Right lung (tissue), 5 donors: ENCODE results near the gene PEX5L. TPM values are rescaled to one million over a fixed set of nuclear protein-coding genes. Genes with fewer than 3 reads are reported as not detected.
A peak's percentile ranks its signal among the peaks of the same experiment; 100 is the strongest.

ENCODE experiments used
- DNase-seq, 2 donors: peaks; one replicate each; pipeline ENCODE4 v3.0.0-alpha.2; 2013
- polyA plus RNA-seq, 5 donors: library from polyadenylated mRNA; unstranded; fragments of 120-200 nt; gene quantifications; one replicate each; pipeline versions ENCODE4 v1.2.1 to v1.2.3, GENCODE V29; 2013; ENCODE audit warnings: inconsistent platforms in 1 of 5, low replicate concordance in 1 of 5; ENCODE audit not compliant: insufficient read length in 5 of 5, insufficient read depth in 1 of 5

Gene PEX5L
- polyA plus RNA-seq, 5 donors = 0.27 to 0.54 (median 0.43) TPM

DNA sequence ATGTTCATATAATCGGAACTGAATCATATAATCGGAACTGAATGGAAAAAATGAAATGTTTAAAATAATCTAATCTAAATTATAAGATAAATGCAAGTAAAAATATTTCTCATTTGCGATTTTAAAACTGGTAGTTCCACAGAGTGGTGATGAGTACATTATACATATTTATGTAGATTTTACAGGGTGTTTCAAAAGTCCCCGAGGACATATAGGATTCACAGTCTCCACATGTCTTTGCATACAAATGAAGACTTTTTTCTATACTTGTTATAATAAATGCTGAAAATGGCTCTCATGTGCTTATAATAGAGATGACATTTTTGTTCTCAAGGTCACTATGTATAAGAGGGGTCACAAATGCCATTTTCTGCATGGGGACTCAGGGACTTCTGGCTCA is 139.5 kb downstream of the PEX5L start:
- no peak for DNase-seq

DNA sequence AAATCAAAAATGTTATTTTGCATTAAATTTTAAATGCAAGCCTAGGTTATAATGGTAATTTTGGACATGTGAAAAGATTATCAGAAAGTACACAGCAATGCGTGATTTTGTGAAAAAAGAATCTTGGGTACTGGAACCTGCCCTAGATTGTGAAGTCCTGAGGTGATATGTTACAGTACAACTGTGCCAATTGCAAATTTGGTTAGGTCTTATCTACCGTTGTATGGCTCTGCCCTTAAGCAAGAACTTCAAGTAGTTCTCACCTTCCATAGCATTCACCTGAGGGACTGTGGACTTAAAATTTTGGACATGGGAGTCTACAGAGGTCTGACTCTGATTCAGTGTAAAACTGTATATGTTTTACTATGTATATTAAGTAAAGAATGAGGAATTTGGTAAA is 140.2 kb downstream of the PEX5L start:
- DNase-seq = no peak

DNA sequence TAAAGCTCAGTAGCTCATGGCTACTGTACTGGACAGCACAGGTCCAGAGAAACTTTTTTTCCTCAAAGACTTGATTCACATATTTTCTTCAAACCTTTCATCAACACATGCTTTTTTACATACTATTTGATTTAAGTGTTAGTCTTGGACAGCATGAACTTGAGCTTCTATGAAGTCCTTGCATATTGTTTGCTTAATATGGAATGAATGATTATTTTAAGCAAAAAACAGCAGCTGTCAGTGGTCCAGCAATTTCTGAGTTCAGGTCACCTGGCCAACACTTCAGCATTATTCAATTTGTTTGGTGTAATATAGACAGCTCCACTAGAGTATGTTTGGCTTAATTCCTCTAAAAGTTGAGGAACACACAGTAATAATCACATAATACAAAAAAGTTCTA is 141.4 kb downstream of the PEX5L start:
- DNase-seq = no peak

DNA sequence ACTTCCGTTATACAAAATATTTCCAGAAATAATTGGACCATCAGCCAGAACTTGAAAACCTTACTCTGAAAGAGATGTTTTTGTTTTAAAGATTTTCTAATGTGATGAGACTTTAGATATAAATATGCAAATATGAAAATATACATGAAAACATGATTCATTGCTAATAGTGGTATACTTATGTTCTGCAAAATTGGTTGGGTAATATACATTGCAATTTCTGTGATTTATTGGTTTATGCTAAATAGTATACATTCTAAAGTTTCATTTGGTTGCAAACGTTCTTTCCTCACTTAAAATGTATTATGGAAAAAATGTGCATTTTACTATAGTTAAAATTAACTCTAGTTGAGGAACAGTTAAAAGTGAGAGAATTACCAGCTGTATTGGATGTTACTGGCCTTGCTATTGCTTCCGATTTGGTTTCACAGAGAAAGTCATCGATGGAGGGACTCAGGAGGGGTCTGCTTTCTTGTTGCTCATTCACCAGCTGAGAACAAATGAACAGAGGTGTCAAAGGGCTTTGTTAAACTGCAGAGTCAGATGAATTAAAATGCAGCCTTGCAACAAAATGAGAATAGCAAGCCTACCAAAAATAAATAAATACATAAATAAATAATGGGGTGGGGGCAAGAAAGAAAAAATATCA is 149.3 kb downstream of the PEX5L start:
- no peak for DNase-seq

DNA sequence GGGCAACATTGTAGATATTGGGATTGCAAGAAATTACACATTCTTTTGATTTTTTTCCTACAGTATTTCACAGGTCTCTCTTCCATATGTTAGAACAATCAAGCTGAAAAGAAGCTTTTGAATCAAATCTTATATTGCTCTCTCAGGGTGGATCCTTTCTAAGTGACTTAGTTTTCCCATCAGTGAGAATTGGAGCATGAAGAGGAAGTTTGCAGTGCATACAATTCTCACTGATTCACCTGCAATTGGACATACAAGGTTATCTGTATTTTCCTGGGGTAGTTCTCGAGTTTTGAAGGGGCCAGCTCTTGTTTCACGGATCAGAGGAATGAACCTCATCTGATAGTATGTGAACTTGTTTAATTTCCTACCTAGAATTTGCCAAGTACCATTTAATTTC is 150.8 kb downstream of the PEX5L start:
- no peak for DNase-seq

DNA sequence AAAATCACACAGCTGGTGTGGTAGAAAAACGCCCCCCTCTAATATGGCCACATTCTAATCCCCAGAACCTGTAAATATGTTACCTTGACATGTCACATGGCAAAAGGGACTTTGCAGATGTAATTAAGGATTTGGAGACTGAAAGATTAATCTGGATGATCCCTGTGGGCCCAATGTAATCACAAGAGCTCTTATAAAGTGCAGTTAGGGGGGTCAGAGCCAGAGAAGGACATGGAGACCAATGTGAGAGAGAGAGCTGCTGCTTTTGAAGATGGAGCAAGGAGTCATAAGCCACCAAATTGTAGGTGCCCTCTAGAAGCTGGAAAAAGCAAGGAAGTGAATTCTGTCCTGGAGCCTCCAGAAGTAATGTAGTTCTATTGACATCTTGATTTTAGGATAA is 152.6 kb downstream of the PEX5L start:
- DNase-seq = no peak

DNA sequence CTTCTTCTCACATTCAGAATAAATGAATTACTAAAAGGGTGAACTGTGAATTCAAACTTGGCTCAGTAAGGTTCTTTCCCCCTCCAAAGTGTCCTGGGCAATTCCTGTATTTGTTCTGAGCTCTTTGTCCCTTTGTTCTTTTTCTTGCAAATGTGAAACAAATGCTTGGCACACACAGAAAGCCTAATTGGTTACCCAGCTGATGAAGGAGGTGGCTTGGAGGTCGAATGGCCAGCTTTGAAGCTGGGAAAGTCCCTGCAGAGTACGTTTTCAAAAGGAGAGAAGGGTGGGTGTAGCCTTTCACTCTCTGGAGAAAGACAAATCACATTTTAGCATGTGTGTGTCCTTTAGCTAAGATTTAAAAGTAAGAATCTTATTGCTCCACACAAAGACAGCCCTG is 154.4 kb downstream of the PEX5L start:
- peak in 1 of 2 donors; percentile 6 for DNase-seq

DNA sequence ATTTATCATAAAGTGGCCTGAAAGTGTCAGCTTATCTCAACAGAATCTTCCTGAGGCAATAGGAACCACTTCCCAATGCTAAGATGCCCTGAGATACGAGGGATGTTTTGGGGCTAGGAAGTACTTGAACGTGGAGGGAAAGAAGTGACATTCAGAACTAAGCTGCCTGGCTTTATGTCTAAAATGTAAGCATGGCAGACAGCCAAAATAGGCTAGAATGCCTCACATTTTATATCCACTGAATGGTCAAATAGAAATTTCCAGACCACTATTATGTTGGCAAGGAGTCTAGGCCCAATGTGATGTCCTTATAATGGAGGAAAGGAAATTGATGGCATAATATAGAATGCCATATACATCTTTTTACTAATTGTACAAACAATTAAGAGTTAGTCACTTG is 154.9 kb downstream of the PEX5L start:
- DNase-seq = peak in 1 of 2 donors; percentile 19

DNA sequence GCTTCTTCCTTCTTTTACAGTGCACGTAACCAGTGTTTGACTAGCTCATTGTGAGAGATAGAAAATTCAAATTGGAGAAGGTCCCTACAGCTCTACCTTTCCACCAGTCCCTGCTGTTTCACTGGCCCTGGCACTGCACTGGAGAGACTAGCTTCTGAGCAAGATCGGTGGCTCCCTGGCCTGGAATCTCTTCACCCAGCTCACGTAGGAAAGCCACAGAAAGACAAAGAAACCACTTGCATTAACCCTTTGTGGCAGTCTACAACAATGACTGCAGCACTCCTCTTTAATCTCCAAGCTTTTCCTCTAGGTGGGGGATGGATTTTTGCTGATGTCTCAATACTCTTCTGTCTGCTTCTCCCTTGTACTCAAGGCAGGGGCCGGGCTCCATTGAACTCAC is 155.9 kb downstream of the PEX5L start:
- DNase-seq = no peak

DNA sequence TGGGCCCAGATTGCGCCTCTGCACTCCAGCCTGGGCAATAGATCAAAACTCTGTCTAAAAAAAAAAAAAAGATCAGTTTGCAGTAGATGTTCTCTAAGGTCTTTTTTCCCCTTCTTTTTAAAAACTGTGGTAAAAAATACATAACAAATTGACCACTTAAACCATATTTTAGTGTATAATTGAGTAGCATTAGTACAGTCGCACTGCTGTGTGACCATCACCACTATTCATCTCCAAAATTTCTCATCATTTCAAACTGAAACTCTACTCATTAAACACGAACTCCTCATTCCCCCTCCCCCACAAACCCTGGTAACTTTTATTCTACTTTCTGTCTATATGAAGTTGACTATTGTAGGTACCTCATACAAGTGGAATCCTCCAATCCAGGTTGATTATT is 160.3 kb downstream of the PEX5L start:
- DNase-seq = no peak

DNA sequence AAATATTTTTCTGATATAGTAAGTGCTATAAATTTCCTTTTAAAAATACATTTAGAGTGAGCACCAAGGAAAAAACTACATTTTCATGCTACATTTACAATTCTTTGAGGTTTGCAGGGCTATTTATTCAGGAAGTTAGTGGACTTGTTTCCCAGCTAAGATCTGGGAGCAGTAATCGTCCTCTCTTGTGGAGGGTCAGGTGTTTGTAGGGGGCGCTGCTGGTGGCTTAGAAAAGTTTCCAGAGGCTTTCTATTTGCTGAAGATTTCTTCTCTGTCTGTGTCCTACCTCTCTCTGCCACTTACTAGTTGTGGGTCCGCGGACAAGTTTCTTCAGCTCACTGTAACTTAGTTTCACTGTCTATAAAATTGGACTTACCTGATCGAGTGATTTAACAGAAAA is 163.9 kb downstream of the PEX5L start:
- no peak for DNase-seq

DNA sequence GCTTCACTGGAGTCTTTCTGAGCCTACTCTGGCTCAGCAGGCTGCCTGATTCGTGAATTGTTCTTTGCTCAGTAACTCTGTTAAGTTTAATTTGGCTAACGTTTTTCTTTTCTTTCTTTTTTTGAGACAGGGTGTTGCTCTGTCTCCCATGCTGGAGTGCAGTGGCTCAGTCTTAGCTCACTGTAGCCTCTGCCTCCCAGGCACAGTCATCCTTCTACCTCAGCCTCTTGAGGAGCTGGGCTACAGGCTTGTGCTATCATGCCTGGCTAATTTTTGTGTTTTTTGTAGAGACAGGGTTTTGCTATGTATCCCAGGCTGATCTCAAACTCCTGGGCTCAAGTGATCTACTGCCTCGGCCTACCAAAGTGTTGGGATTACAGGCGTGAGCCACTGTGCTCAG is 165.0 kb downstream of the PEX5L start:
- no peak for DNase-seq

DNA sequence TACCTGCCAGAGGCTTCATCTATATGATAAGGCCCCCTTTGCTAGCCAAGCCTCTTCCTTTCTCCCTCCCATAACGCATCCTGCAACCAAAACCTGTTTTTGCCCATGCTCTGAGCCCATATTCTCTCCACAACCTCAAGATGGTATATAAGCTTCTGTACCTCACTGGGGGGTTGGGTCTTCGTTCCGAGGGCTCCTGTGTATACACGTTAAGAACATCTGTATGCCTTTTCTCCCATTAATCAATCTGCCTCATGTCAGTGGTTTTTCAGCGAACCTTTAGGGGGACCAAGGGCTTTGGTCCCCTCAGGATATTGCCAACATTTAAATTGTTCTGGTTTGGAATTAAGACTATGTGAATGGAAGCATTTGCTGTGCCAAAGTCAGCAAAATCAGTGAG is 168.0 kb downstream of the PEX5L start:
- DNase-seq = no peak

DNA sequence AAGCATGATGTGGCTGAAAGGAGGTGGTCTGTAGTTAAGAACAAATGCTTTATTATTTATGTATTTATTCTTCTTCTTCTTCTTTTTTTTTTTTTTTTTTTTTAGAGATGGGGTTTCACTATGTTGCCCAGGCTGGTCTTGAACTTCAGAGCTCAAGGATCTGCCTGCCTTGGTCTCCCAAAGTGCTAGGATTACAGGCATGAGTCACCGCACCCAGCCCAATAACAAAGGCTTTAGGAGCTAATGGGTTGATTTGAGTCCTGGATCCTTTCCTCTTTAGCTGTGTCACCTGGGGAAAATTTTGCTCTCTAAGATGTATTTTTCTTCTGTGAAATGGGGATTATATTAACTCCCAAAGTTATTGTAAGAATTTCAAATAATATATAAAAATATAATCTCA is 168.8 kb downstream of the PEX5L start:
- no peak for DNase-seq

DNA sequence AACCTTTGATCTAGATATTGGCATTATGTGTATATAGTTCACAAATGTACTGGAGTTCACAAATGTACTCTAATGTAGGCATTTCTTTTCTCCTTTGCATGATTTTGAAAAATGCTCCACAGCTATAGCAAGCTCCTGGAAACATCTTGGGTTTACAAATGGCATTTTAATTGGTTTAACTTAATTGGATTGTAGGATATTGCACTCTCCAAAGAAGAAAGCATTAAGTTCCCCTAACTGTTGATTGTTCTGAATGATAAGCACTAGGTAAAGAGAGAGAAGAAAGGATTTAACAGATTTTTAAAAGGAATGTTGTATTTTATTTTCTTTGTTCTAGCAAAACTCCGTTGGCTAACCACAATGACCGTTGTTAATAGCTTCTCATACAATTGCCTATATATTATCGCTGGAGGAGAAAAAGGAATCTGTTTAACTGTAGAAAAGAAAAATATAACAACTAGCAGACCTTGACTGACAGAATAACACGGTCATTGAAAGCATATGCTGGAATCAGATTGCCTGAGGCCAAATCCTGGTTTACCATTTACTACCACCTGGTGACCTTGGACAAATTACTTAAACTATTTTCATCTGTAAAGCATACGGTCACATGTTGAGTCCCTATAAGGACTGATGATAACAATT is 170.8 kb downstream of the PEX5L start:
- no peak for DNase-seq

DNA sequence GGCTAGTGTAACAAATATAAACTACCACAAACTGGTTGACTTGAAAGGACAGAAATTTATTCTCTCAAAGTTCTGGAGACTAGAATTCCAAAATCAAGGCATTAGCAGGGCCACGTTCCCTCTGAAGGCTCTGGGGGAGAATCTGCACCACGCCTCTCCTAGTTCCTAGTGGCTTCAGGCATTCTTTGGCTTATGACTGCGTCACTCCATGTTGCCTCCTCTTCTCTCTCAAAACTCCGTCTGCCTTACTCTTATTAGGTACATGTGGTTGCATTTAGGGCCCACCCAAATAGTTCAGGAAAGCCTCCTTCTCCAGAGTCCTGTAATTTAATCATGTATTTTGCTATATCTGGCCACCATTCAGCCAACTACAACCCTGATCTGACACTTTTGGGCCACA is 174.8 kb downstream of the PEX5L start:
- DNase-seq = no peak

DNA sequence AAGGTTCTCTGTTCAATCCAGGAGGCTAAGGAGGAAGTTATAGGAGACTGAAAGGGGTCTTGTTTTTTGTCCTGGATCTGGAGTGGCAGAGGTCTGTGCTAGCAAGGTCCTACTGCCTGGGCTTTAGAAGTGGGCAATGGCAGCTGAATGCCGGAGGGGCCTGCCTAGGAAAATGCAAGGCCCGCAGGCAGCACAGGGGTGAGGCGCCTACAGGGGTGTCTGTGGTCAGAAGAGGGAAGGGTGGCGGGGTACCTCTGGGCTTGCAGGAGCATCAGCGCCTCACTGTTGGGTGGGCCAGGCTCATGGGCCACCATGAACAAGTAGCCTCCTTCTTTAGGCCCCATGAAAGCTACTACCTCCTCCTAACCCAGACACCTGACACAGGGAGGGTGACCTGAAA is 175.4 kb downstream of the PEX5L start:
- DNase-seq = no peak

DNA sequence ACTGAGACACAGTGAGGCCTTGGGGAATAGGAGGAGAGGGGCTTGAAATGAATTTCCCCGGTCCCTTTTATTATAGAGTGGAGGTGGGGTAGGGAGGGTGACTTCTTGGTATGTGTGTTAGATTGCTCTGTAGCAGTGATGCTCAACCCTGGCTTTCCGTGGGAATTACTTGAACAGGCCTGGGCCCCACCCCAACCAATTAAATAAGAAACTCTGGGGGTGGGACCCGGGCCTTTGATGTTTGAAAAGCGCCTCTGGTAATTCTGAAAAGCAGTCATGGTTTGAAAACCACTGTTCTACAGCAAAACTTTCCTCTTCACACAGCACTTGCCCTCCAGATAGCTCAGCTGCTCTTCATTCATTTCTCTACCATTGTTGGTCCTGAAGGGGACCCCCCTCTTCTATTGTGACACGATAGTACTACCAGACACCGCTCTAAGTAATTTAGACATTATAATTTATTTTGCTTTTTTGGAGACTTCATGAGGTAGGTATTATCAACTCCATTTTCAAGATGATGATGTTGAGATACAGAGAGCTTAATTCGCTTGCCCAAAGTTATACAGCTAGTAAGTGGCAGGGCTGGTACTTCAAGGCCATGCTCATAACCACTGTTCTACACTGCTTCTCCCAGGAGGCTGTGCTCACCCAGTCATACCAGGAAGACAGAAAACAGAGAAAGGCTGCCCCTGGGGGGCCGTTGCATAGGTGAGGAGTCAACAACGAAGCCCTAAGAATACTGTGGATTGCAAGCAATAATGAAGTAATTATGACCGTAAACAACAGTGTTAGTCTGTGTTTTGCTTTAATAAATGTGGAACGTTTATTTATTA is 176.2 kb downstream of the PEX5L start:
- no peak for DNase-seq

DNA sequence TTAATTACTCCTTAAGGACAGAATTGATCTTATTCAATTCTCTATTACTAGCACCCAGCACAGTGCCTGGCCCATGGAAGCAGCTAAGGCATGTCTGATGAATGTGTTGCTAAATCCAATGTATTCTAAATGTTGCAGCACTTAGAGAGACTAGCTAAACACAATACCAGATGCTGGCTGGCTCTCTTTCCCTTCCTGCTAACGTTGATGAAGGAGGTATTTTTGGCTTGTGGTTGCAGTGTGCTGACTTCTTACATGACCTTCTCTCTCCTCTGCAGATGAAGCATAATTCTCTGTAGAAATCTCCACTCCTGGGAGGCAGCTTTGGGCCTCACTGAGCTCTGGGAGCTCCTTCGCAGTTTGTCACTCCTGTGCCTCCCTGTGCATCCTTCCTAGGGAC is 183.6 kb downstream of the PEX5L start:
- no peak for DNase-seq

DNA sequence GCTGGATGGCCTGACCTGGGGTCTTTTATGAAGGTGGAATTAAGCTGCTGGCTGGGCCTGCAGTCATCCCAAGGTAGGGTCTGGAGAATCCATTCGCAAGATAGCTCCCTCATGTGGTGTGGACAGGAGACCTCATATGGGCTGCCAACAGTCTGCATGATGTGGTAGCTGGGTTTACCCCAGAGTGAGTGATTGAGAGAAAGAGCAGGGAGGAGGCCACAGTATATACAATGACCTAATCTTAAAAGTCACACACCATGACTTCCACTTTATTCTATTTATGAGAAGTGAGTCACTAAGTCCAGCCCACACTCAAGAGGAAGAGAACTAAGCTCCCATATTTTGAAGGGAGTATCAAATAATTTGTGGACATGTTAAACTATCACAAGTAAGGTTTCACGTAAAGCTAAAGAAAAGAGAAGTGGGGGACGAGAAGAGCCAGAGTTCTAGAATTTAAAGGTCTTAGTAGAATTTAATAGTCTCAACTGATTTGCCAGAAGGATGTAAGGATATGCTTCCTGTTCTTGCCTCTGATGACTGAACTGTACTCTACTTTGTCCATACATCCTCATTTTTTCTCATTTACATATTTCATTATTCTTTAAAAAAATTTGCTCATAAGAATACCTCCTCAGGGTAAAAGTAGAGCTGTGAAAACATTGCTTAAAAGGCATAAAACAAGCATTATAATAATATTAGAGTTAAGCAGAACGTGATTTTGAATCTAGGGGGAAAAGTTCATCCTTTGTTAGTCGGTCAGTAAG is 184.4 kb downstream of the PEX5L start:
- no peak for DNase-seq

DNA sequence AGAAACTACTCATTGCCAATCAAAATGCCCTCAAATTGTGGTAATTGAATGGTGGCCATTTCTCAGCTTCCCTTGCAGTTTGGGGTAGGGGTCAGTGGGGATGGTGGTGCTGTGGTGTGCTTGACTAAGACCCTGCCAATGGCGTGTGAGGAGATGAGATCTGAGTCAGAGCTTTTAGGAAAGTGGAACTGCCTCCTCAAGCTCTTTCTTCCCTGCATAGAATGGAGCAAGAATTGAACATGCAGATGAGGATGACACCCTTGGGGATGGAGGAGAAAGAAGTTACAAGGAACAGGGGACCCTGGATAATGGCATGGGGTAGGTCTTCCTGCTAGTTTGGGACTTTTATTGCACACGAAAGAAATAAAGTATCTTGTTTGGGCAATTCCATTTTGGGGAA is 188.0 kb downstream of the PEX5L start:
- no peak for DNase-seq

DNA sequence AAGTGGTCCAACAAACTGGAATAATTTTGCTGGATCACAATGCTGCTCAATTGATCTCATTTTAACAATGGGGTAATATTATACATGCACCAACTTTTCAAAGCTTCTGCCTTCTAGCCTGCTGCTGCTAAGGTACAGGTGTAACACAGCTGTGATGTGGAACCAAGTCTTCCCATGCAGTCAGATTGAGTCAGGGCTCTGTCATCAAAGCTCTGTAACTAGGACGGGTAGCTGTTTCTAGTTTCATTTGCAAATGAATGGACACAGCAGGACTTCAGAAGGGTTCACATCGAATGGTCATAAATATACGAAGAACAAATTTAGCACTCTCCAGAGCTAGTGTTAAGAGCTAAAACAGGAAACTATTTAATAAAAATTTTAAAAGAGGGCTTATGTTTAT is 194.7 kb downstream of the PEX5L start:
- no peak for DNase-seq
